NT2/D1 (cell line): ENCODE measurements around the gene OTOL1.

Experiments
- SUZ12 ChIP-seq: IDR thresholded peaks from 2 replicates; pipeline ENCODE4 v1.6.1; 2011; ENCODE audit not compliant: insufficient read length, insufficient read depth; ENCODE audit errors: extremely low read depth
- YY1 ChIP-seq: IDR thresholded peaks from 2 replicates; pipeline ENCODE4 v1.6.1; 2011; ENCODE audit not compliant: insufficient read length, insufficient read depth
- ZNF274 ChIP-seq: IDR thresholded peaks from 2 replicates; pipeline ENCODE4 v1.6.1; 2011; ENCODE audit warnings: mild to moderate bottlenecking, low read depth, low read length

DNA sequence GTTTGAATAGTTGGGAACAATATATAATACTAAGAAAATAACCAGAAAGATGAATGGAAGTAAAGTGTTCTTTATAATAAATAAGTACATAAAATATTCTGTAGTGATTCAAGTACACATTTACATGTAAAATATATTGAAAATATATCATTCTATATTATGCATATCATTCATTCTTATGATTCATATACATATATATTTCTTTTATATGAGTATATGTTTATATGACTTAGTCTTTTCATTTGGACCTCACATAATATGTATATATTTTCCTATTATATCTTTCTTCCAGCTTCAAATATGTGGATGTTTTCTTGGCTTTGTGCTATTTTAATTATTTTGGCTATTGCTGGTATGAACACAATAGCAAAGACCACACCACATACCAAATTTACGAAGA, at the start of gene OTOL1:
- no peak for TF ChIP-seq ZNF274
- TF ChIP-seq YY1, result no peak
- no peak for TF ChIP-seq SUZ12
